MM.1S (cell line): ENCODE data around the gene FXYD3.

Experiments
- CTCF ChIP-seq: fragments of 300-600 bp; sonication (generic); IDR thresholded peaks from 2 replicates; pipeline ENCODE4 v1.5.1; 2016; ENCODE audit warnings: antibody characterized with exemption, low read length, mixed read lengths
- EZH2 ChIP-seq: fragments of 300-600 bp; sonication (generic); optimal IDR thresholded peaks from 2 replicates; pipeline ENCODE3; 2017; ENCODE audit warnings: low read depth, mild to moderate bottlenecking, antibody characterized with exemption, low read length, mixed read lengths
- EZH2phosphoT487 ChIP-seq: fragments of 300-600 bp; sonication (generic); IDR thresholded peaks from 2 replicates; pipeline ENCODE4 v1.6.1; 2018; ENCODE audit warnings: antibody characterized with exemption, low read length

GRCh38 chr19:35143818-35144217, 28.2 kb downstream of the FXYD3 start:
- TF ChIP-seq CTCF (no peak), EZH2 (no peak), EZH2phosphoT487 (no peak)
